GM12878 (cell line): Measurements from ENCODE around the gene ENOX2. TPM values are rescaled to one million over a fixed set of nuclear protein-coding genes. Genes with fewer than 3 reads are reported as not detected.

Source experiments
- ATAC-seq: fragments of 200-7000 bp; cut with Tn5 transposase; 3 replicates; pipeline ENCODE4 v1.9.1; 2020; ENCODE audit warnings: mild to moderate bottlenecking, moderate library complexity
- BruUV-seq: library from RNA; stranded (reverse); fragments of 400-500 nt; replicated peaks from 2 replicates; lab custom pipeline; 2021; lab: Mats Ljungman, UMichigan
- CTCF ChIA-PET: fragments of 300-600 bp; sonication (Branson Sonifier 250); formaldehyde crosslinking; extraction: SDS; loops from one replicate; lab custom pipeline; 2021; ENCODE audit warnings: inconsistent platforms; lab: Yijun Ruan, JAX
- POLR2A ChIA-PET: fragments of 350-600 bp; formaldehyde crosslinking; extraction: SDS; loops from one replicate; lab custom pipeline; 2021; ENCODE audit warnings: inconsistent platforms; lab: Charles Lee
- RAD21 ChIA-PET: fragments of 300-600 bp; sonication (Branson Sonifier 250); formaldehyde crosslinking; loops from one replicate; lab custom pipeline; 2023; ENCODE audit warnings: antibody characterized with exemption; ENCODE audit not compliant: unreplicated experiment; lab: Charles Lee
- SMC1A ChIA-PET: fragments of 300-600 bp; sonication (Branson Sonifier 250); formaldehyde crosslinking; loops from one replicate; lab custom pipeline; 2023; ENCODE audit not compliant: unreplicated experiment, uncharacterized antibody; lab: Charles Lee
- DNase-seq: peaks from one replicate; pipeline ENCODE4 v3.0.0-alpha.2; 2011; ENCODE audit warnings: low read depth, low spot score
- FAIRE-seq: peaks from 3 replicates; lab custom pipeline; 2011; peaks lifted over from hg19 to GRCh38; lab: Jason Lieb, UNC
- H2AFZ ChIP-seq: 2 replicates; pipeline ENCODE4 v1.6.0; 2011; ENCODE audit warnings: low read depth, low read length, control low read depth; ENCODE audit not compliant: control insufficient read depth
- H3K27ac ChIP-seq: 2 replicates; pipeline ENCODE4 v1.5.1; 2011; ENCODE audit warnings: control low read depth; ENCODE audit not compliant: control insufficient read depth, insufficient read depth
- H3K27me3 ChIP-seq, 2 experiments: replicated peaks in 1 of 2; 2 replicates each; pipeline versions ENCODE4 v1.6.0 to v1.6.1; 2011; ENCODE audit warnings: low read length in 1 of 2; ENCODE audit not compliant: control insufficient read depth in 2 of 2, insufficient read depth in 2 of 2
- H3K36me3 ChIP-seq, 2 experiments: 2 replicates each; pipeline ENCODE4 v1.5.1; 2011; ENCODE audit warnings: low read length in 1 of 2; ENCODE audit not compliant: control insufficient read depth in 2 of 2, insufficient read depth in 2 of 2
- H3K4me1 ChIP-seq: 2 replicates; pipeline ENCODE4 v1.6.1; 2011; ENCODE audit warnings: mild to moderate bottlenecking, low read length, moderate library complexity, mixed read lengths; ENCODE audit not compliant: control insufficient read depth, insufficient read depth
- H3K4me2 ChIP-seq: 2 replicates; pipeline ENCODE4 v1.6.0; 2011; ENCODE audit warnings: control low read depth; ENCODE audit not compliant: control insufficient read depth, insufficient read depth
- H3K4me3 ChIP-seq: fragments of 200-600 bp; sonication (generic); 2 replicates; pipeline ENCODE4 v1.5.1; 2016
- H3K79me2 ChIP-seq: 2 replicates; pipeline ENCODE4 v1.6.0; 2011; ENCODE audit warnings: low read length; ENCODE audit not compliant: control insufficient read depth, insufficient read depth
- H3K9ac ChIP-seq: 2 replicates; pipeline ENCODE4 v1.8.0; 2011; ENCODE audit warnings: low read length, control low read depth, mixed read lengths; ENCODE audit not compliant: control insufficient read depth, insufficient read depth
- H3K9me3 ChIP-seq: replicated peaks from 3 replicates; pipeline ENCODE4 v1.5.1; 2011; ENCODE audit warnings: mild to moderate bottlenecking, low read length; ENCODE audit not compliant: control insufficient read depth, insufficient read depth
- H4K20me1 ChIP-seq: 2 replicates; pipeline ENCODE4 v1.6.0; 2011; ENCODE audit not compliant: control insufficient read depth, insufficient read depth
- ASH2L ChIP-seq: fragments of 300-600, 200-600 bp; sonication (generic); IDR thresholded peaks from 2 replicates; pipeline ENCODE4 v1.6.1; 2017; ENCODE audit warnings: low read depth, mild to moderate bottlenecking, borderline replicate concordance
- CBFB ChIP-seq: IDR thresholded peaks from 2 replicates; pipeline ENCODE4 v1.6.1; 2016; ENCODE audit warnings: antibody characterized with exemption, low read depth
- CHD1 ChIP-seq: IDR thresholded peaks from 2 replicates; pipeline ENCODE4 v1.6.1; 2012; ENCODE audit warnings: low read depth, low read length, improper control_type of control experiment
- DPF2 ChIP-seq: fragments of 450-650 bp; IDR thresholded peaks from 2 replicates; pipeline ENCODE4 v1.6.1; 2017; ENCODE audit warnings: mild to moderate bottlenecking
- E2F8 ChIP-seq: fragments of 450-650 bp; IDR thresholded peaks from 2 replicates; pipeline ENCODE4 v1.6.1; 2018; ENCODE audit warnings: mild to moderate bottlenecking, low read depth, moderate library complexity; ENCODE audit not compliant: partially characterized antibody
- ETV6 ChIP-seq, 2 experiments: fragments of 450-650 bp in 1 of 2; IDR thresholded peaks in 1 of 2; conservative IDR thresholded peaks in 1 of 2; 2 replicates each; pipeline ENCODE4 v1.6.1; 2014; ENCODE audit warnings: antibody characterized with exemption in 1 of 2, borderline replicate concordance in 1 of 2, low read depth in 1 of 2, mild to moderate bottlenecking in 1 of 2, moderate library complexity in 1 of 2
- EZH2 ChIP-seq: IDR thresholded peaks from 2 replicates; pipeline ENCODE4 v1.6.1; 2012; ENCODE audit warnings: low read depth, mild to moderate bottlenecking, control low read depth, inconsistent platforms, low read length, borderline replicate concordance; ENCODE audit not compliant: control insufficient read depth
- GABPA ChIP-seq: IDR thresholded peaks from 2 replicates; pipeline ENCODE4 v1.6.1; 2014; ENCODE audit warnings: antibody characterized with exemption, low read depth, mild to moderate bottlenecking, inconsistent platforms
- MEF2A ChIP-seq: IDR thresholded peaks from 2 replicates; pipeline ENCODE4 v1.6.1; 2011; ENCODE audit warnings: low read depth, mild to moderate bottlenecking, low read length, moderate library complexity; ENCODE audit not compliant: insufficient read depth
- MTA2 ChIP-seq: fragments of 450-650 bp; IDR thresholded peaks from 2 replicates; pipeline ENCODE4 v1.6.1; 2016; ENCODE audit warnings: low read depth, mild to moderate bottlenecking, moderate library complexity
- NFYA ChIP-seq: IDR thresholded peaks from 2 replicates; pipeline ENCODE4 v1.6.1; 2011; ENCODE audit warnings: low read depth, mild to moderate bottlenecking, low read length, improper control_type of control experiment, borderline replicate concordance
- NR2C1 ChIP-seq: fragments of 450-650 bp; IDR thresholded peaks from 2 replicates; pipeline ENCODE4 v1.6.1; 2017; ENCODE audit warnings: antibody characterized with exemption, mild to moderate bottlenecking, moderate library complexity
- PAX5 ChIP-seq: IDR thresholded peaks from 2 replicates; pipeline ENCODE4 v1.6.1; 2011; ENCODE audit warnings: low read depth, low read length, borderline replicate concordance
- WGBS: methylation state at CpG from one replicate; pipeline ENCODE4 v1.1.6; 2016; ENCODE audit warnings: low lambda C conversion rate; ENCODE audit not compliant: insufficient replicate concordance, insufficient coverage; ENCODE audit errors: missing lambda C conversion rate; 5-methylcytosine and 5-hydroxymethylcytosine counted together
- in situ Hi-C: fragments of 300-500 bp; cut with MboI; formaldehyde crosslinking; loops from 9 replicates; pipeline ENCODE4 v1.14.3; 2018; ENCODE audit warnings: mixed read lengths
- intact Hi-C: fragments of 100-400 bp; cut with micrococcal nuclease; formaldehyde crosslinking; loops from one replicate; pipeline ENCODE4 v1.14.2; 2022; ENCODE audit not compliant: unreplicated experiment
- polyA plus RNA-seq, 11 experiments: library from polyadenylated mRNA; depleted of rRNA in 4 of 11; unstranded in 6 of 11; stranded (reverse) in 5 of 11; fragments of >200 nt; fragmentation: Nextera tagmentation in 4 of 11; fragmentation: Illumina TruSeq in 1 of 11; extraction: Ambion mirVana in 4 of 11; extraction: Trizol in 1 of 11; gene quantifications; 1 replicate in 1 of 11; 2 replicates in 10 of 11; pipeline versions ENCODE4 v1.2.1 to v1.2.3, GENCODE V29; 2011 to 2016; ENCODE audit warnings: inconsistent platforms in 2 of 11, missing spikeins in 2 of 11, low read depth in 1 of 11
- total RNA-seq, 4 experiments: library from RNA; depleted of rRNA in 3 of 4; stranded (reverse); fragments of >200 nt in 3 of 4; fragmentation: Illumina TruSeq in 1 of 4; extraction: Trizol in 1 of 4; gene quantifications; 2 replicates each; pipeline versions ENCODE4 v1.2.1 to v1.2.3, GENCODE V29; 2013 to 2021
- TF ChIP-seq, protein P1 (sequence below): fragments of 450-650 bp; IDR thresholded peaks from 2 replicates; pipeline ENCODE4 v1.6.1; 2017; ENCODE audit warnings: antibody characterized with exemption, mild to moderate bottlenecking, moderate library complexity
- TF ChIP-seq, protein P2 (sequence below): fragments of 450-650 bp; IDR thresholded peaks from 2 replicates; pipeline ENCODE4 v1.6.1; 2017; ENCODE audit warnings: borderline replicate concordance

The ENOX2 gene
- total and polyA plus RNA-seq, 10 of the 15 experiments (the other 5 are each of a cell fraction or from before 2014, with no cell fraction given) = 3.2 to 13.0 (median 7.7) TPM

DNA sequence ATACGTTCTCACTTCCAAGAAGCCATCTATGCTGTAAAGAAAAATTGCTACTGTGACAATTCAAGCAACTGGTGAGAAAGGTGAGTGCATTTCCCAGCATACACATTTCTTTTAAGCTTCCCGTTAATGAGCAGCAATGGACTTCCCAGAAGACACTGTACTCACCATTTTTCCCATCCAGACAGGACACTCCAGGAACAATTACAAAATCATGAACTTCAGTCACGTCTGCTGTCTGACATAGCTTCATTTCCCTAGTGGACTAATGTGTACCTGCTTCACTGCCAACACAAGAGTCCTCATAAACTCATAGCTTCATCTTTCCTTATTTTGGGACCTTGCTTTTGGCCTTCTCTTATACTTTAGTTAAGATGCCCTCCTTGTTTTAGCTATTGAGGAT is 156.9 kb downstream of the ENOX2 start:
- Histone ChIP-seq H4K20me1 (no peaks in the 10 kb centered on the region), H3K36me3 (no peaks in the 10 kb centered on the region), H3K9me3 (no peaks in the 10 kb centered on the region), H2AFZ (no peak overlapping the region), H3K9ac (no peak overlapping the region), H3K79me2 (no peaks in the 10 kb centered on the region), H3K4me1 (no peaks in the 10 kb centered on the region), H3K4me2 (no peak overlapping the region), H3K4me3 (no peak overlapping the region), H3K27me3 (no peaks in the 10 kb centered on the region), H3K27ac (no peak overlapping the region)
- no TSS peak for BruUV-seq
- DNase-seq (no peak), FAIRE-seq (no peak), ATAC-seq (no peak)
- in situ Hi-C loops = no loop called here
- intact Hi-C loops = no loop called here
- 53% methylated on average over 3 of the region's 3 CpGs for WGBS
- ChIA-PET CTCF (interaction anchor here (1.0 to 1.2 kb wide), 3 partner anchors 9 to 229 kb away, joined by 3 read pairs; no protein-coding TSS in a partner anchor), POLR2A (no interaction called here), RAD21 (no interaction called here), SMC1A (interaction anchor here (0.8 kb wide), 1 partner anchor 9 kb away, joined by 3 read pairs; no protein-coding TSS in a partner anchor)
- TF ChIP-seq, protein P1, sequence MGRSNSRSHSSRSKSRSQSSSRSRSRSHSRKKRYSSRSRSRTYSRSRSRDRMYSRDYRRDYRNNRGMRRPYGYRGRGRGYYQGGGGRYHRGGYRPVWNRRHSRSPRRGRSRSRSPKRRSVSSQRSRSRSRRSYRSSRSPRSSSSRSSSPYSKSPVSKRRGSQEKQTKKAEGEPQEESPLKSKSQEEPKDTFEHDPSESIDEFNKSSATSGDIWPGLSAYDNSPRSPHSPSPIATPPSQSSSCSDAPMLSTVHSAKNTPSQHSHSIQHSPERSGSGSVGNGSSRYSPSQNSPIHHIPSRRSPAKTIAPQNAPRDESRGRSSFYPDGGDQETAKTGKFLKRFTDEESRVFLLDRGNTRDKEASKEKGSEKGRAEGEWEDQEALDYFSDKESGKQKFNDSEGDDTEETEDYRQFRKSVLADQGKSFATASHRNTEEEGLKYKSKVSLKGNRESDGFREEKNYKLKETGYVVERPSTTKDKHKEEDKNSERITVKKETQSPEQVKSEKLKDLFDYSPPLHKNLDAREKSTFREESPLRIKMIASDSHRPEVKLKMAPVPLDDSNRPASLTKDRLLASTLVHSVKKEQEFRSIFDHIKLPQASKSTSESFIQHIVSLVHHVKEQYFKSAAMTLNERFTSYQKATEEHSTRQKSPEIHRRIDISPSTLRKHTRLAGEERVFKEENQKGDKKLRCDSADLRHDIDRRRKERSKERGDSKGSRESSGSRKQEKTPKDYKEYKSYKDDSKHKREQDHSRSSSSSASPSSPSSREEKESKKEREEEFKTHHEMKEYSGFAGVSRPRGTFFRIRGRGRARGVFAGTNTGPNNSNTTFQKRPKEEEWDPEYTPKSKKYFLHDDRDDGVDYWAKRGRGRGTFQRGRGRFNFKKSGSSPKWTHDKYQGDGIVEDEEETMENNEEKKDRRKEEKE = no peak
- no peak for TF ChIP-seq MEF2A
- no peak for TF ChIP-seq NR2C1
- no peak for TF ChIP-seq ETV6 (conservative IDR thresholded peaks at IDR 0.05 in 1 of 2, IDR thresholded peaks at IDR 0.05 in 1 of 2; ENCODE audit: borderline replicate concordance in 1 of 2, low read depth in 1 of 2)
- no peak for TF ChIP-seq MTA2
- no peak for TF ChIP-seq PAX5
- TF ChIP-seq GABPA = no peak
- TF ChIP-seq CBFB = no peak
- no peak for TF ChIP-seq E2F8
- TF ChIP-seq EZH2 = no peak
- TF ChIP-seq ASH2L = no peak
- TF ChIP-seq DPF2 = no peak
- no peak for TF ChIP-seq CHD1
- TF ChIP-seq, protein P2, sequence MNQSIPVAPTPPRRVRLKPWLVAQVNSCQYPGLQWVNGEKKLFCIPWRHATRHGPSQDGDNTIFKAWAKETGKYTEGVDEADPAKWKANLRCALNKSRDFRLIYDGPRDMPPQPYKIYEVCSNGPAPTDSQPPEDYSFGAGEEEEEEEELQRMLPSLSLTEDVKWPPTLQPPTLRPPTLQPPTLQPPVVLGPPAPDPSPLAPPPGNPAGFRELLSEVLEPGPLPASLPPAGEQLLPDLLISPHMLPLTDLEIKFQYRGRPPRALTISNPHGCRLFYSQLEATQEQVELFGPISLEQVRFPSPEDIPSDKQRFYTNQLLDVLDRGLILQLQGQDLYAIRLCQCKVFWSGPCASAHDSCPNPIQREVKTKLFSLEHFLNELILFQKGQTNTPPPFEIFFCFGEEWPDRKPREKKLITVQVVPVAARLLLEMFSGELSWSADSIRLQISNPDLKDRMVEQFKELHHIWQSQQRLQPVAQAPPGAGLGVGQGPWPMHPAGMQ = no peak
- TF ChIP-seq NFYA = no peak
